WTC11 (cell line): ENCODE results near the gene UMOD. TPM values are rescaled to one million over a fixed set of nuclear protein-coding genes. Genes with fewer than 3 reads are reported as not detected.

Experiments
- ATAC-seq: fragments of 200-7000 bp; cut with Tn5 transposase; 2 replicates; pipeline ENCODE4 v1.10.0; 2021; ENCODE audit warnings: mild to moderate bottlenecking, moderate library complexity
- CTCF ChIA-PET: fragments of 300-600 bp; sonication (Branson Sonifier 250); formaldehyde crosslinking; loops from one replicate; lab custom pipeline; 2021; ENCODE audit warnings: antibody characterized with exemption; lab: Charles Lee
- POLR2A ChIA-PET: fragments of 350-600 bp; sonication (Branson Sonifier 250); formaldehyde crosslinking; loops from one replicate; lab custom pipeline; 2021; ENCODE audit warnings: antibody characterized with exemption; lab: Charles Lee
- DNase-seq: peaks from one replicate; pipeline ENCODE4 v3.0.0; 2021; ENCODE audit warnings: low spot score
- H3K27ac Mint-ChIP-seq: 2 replicates; pipeline ENCODE4 v1.8.0; 2021; ENCODE audit warnings: mixed read lengths
- H3K27me3 Mint-ChIP-seq: 2 replicates; pipeline ENCODE4 v1.8.0; 2021; ENCODE audit warnings: low read depth, mild to moderate bottlenecking, moderate library complexity, mixed read lengths
- H3K36me3 Mint-ChIP-seq: 2 replicates; pipeline ENCODE4 v1.8.0; 2021; ENCODE audit warnings: mixed read lengths
- H3K4me1 Mint-ChIP-seq: 2 replicates; pipeline ENCODE4 v1.8.0; 2022; ENCODE audit warnings: mixed read lengths
- H3K4me3 Mint-ChIP-seq: 2 replicates; pipeline ENCODE4 v1.8.0; 2021; ENCODE audit warnings: mild to moderate bottlenecking, moderate library complexity, mixed read lengths
- H3K9me3 Mint-ChIP-seq: 2 replicates; pipeline ENCODE4 v1.8.0; 2021; ENCODE audit warnings: mixed read lengths
- CDX4 ChIP-seq: fragments of 250-450 bp; sonication (Bioruptor Pico); IDR thresholded peaks from 2 replicates; pipeline ENCODE4 v1.9.0; 2021; ENCODE audit warnings: moderate library complexity, mild to moderate bottlenecking, inconsistent platforms, borderline replicate concordance
- EMX1 ChIP-seq: fragments of 250-450 bp; sonication (Bioruptor Pico); IDR thresholded peaks from 2 replicates; pipeline ENCODE4 v1.8.0; 2021; ENCODE audit warnings: mild to moderate bottlenecking
- ESRRA ChIP-seq: sonication (generic); formaldehyde crosslinking; IDR thresholded peaks from 2 replicates; pipeline ENCODE4 v1.8.1; 2022; ENCODE audit warnings: mild to moderate bottlenecking, missing genetic modification reagents, borderline replicate concordance
- FOXJ3 ChIP-seq: sonication (generic); formaldehyde crosslinking; IDR thresholded peaks from 2 replicates; pipeline ENCODE4 v1.9.0; 2021; ENCODE audit warnings: missing genetic modification reagents, mild to moderate bottlenecking, borderline replicate concordance
- FOXP1 ChIP-seq: sonication (generic); formaldehyde crosslinking; IDR thresholded peaks from 2 replicates; pipeline ENCODE4 v1.8.0; 2022; ENCODE audit warnings: missing genetic modification reagents, mild to moderate bottlenecking, moderate library complexity, borderline replicate concordance
- GRHL2 ChIP-seq: fragments of 250-450 bp; sonication (Bioruptor Pico); IDR thresholded peaks from 2 replicates; pipeline ENCODE4 v1.8.0; 2022; ENCODE audit warnings: mild to moderate bottlenecking, moderate library complexity; ENCODE audit not compliant: insufficient replicate concordance, severe bottlenecking
- IRF2 ChIP-seq: sonication (generic); formaldehyde crosslinking; IDR thresholded peaks from 2 replicates; pipeline ENCODE4 v1.8.0; 2022; ENCODE audit warnings: low read depth, missing genetic modification reagents, borderline replicate concordance
- JAZF1 ChIP-seq: fragments of 250-450 bp; sonication (Bioruptor Pico); IDR thresholded peaks from 2 replicates; pipeline ENCODE4 v1.9.0; 2021; ENCODE audit warnings: moderate library complexity, mild to moderate bottlenecking, inconsistent platforms
- NR1H2 ChIP-seq: sonication (generic); formaldehyde crosslinking; IDR thresholded peaks from 2 replicates; pipeline ENCODE4 v1.9.0; 2021; ENCODE audit warnings: mild to moderate bottlenecking, moderate library complexity, missing genetic modification reagents
- NR2C2 ChIP-seq: sonication (generic); formaldehyde crosslinking; IDR thresholded peaks from 2 replicates; pipeline ENCODE4 v1.8.0; 2022; ENCODE audit warnings: mild to moderate bottlenecking, missing genetic modification reagents
- PREB ChIP-seq: sonication (generic); formaldehyde crosslinking; IDR thresholded peaks from 2 replicates; pipeline ENCODE4 v1.8.1; 2022; ENCODE audit warnings: mild to moderate bottlenecking, missing genetic modification reagents, moderate library complexity, borderline replicate concordance
- PRRX2 ChIP-seq: fragments of 250-450 bp; sonication (Bioruptor Pico); IDR thresholded peaks from 2 replicates; pipeline ENCODE4 v1.8.0; 2021; ENCODE audit warnings: mild to moderate bottlenecking
- RORB ChIP-seq: fragments of 250-450 bp; sonication (Bioruptor Pico); IDR thresholded peaks from 2 replicates; pipeline ENCODE4 v1.9.0; 2021; ENCODE audit warnings: mild to moderate bottlenecking
- SOX15 ChIP-seq: fragments of 250-450 bp; sonication (Bioruptor Pico); IDR thresholded peaks from 2 replicates; pipeline ENCODE4 v1.9.0; 2021; ENCODE audit warnings: mild to moderate bottlenecking
- SP1 ChIP-seq: sonication (generic); formaldehyde crosslinking; conservative IDR thresholded peaks from 2 replicates; pipeline ENCODE4 v1.8.1; 2022; ENCODE audit warnings: missing genetic modification reagents
- TCF7 ChIP-seq: sonication (generic); formaldehyde crosslinking; IDR thresholded peaks from 2 replicates; pipeline ENCODE4 v1.8.0; 2022; ENCODE audit warnings: mild to moderate bottlenecking, low read depth, missing genetic modification reagents, moderate library complexity
- TEAD4 ChIP-seq: sonication (generic); formaldehyde crosslinking; IDR thresholded peaks from 2 replicates; pipeline ENCODE4 v1.8.0; 2022; ENCODE audit warnings: mild to moderate bottlenecking, missing genetic modification reagents
- ZNF232 ChIP-seq: sonication (generic); formaldehyde crosslinking; IDR thresholded peaks from 2 replicates; pipeline ENCODE4 v1.8.0; 2022; ENCODE audit warnings: mild to moderate bottlenecking, missing genetic modification reagents
- ZNF263 ChIP-seq: sonication (generic); formaldehyde crosslinking; IDR thresholded peaks from 2 replicates; pipeline ENCODE4 v1.8.1; 2022; ENCODE audit warnings: low read depth, mild to moderate bottlenecking, moderate library complexity, missing genetic modification reagents
- ZNF317 ChIP-seq: sonication (generic); formaldehyde crosslinking; IDR thresholded peaks from 2 replicates; pipeline ENCODE4 v1.8.1; 2023; ENCODE audit warnings: low read depth, mild to moderate bottlenecking, moderate library complexity, missing genetic modification reagents, borderline replicate concordance
- ZNF396 ChIP-seq: fragments of 250-450 bp; sonication (Bioruptor Pico); IDR thresholded peaks from 2 replicates; pipeline ENCODE4 v1.8.0; 2021; ENCODE audit warnings: mild to moderate bottlenecking, moderate library complexity, borderline replicate concordance
- total RNA-seq: library from RNA; stranded (reverse); gene quantifications from 3 replicates; pipeline ENCODE4 v1.2.3, GENCODE V29; 2021
- TF ChIP-seq, protein P1 (sequence below): sonication (generic); formaldehyde crosslinking; IDR thresholded peaks from 2 replicates; pipeline ENCODE4 v1.8.1; 2022; ENCODE audit warnings: low read depth, mild to moderate bottlenecking, moderate library complexity, missing genetic modification reagents, borderline replicate concordance
- TF ChIP-seq, protein P2 (sequence below): sonication (generic); formaldehyde crosslinking; IDR thresholded peaks from 2 replicates; pipeline ENCODE4 v1.8.1; 2022; ENCODE audit warnings: missing genetic modification reagents, borderline replicate concordance
- TF ChIP-seq, protein P3 (sequence below): sonication (generic); formaldehyde crosslinking; IDR thresholded peaks from 2 replicates; pipeline ENCODE4 v1.8.1; 2022; ENCODE audit warnings: low read depth, missing genetic modification reagents, borderline replicate concordance
- TF ChIP-seq, protein P4 (sequence below): sonication (generic); formaldehyde crosslinking; IDR thresholded peaks from 2 replicates; pipeline ENCODE4 v1.8.0; 2022; ENCODE audit warnings: mild to moderate bottlenecking, missing genetic modification reagents

The UMOD gene
- total RNA-seq, 1 experiment from 2014 or later = not detected

DNA sequence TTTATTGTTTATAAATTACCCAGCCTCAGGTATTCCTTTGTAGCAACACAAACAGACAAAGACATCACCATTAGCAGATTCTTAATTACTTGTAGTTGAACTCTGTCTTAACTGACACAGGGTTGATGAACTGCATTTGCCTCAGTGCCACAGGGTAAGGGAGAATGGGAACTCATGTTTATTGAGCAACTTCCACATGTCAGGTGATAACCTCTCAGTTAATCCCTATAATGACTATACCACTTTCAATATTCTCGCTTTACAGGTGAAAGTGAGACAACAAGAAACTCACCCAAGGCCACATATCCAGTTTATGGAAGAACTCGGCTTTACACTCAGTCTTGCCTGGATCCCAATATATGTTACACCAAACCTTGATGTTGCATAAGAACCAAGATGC, 43.4 kb upstream of the UMOD start:
- H3K36me3 Mint-ChIP-seq = no peaks in the 10 kb centered on the region
- TF ChIP-seq, protein P1, sequence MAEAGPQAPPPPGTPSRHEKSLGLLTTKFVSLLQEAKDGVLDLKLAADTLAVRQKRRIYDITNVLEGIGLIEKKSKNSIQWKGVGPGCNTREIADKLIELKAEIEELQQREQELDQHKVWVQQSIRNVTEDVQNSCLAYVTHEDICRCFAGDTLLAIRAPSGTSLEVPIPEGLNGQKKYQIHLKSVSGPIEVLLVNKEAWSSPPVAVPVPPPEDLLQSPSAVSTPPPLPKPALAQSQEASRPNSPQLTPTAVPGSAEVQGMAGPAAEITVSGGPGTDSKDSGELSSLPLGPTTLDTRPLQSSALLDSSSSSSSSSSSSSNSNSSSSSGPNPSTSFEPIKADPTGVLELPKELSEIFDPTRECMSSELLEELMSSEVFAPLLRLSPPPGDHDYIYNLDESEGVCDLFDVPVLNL (CRISPR knock-in tag) = no peak
- TF ChIP-seq ZNF396 (CRISPR knock-in tag) (no peak), RORB (CRISPR knock-in tag) (no peak)
- TF ChIP-seq, all 79 proteins: peak for 0
- DNase-seq = no peak
- POLR2A ChIA-PET = no interaction called here
- ATAC-seq = no peak
- Mint-ChIP-seq H3K4me3 (no peak overlapping the region), H3K4me1 (peaks cover 6% of the 10 kb centered on the region), H3K27me3 (no peaks in the 10 kb centered on the region), H3K9me3 (no peaks in the 10 kb centered on the region), H3K27ac (no peak overlapping the region)
- CTCF ChIA-PET = interaction anchor here (0.6 to 3.0 kb wide), 2 partner anchors 10 to 220 kb away, joined by 4 to 15 read pairs; no protein-coding TSS in a partner anchor

GRCh38 chr16:20393801-20394577, 41.5 kb upstream of the UMOD start:
- CTCF ChIA-PET = interaction anchor here (1.3 to 3.0 kb wide), 3 partner anchors 8 to 487 kb away, joined by 4 to 15 read pairs (median 8); no protein-coding TSS in a partner anchor
- Mint-ChIP-seq H3K27ac (no peak overlapping the region), H3K27me3 (no peaks in the 10 kb centered on the region), H3K4me1 (peaks cover 6% of the 10 kb centered on the region), H3K36me3 (no peaks in the 10 kb centered on the region), H3K9me3 (no peaks in the 10 kb centered on the region), H3K4me3 (no peak overlapping the region)
- TF ChIP-seq PREB (CRISPR knock-in tag) (no peak), GRHL2 (CRISPR knock-in tag) (no peak), CDX4 (CRISPR knock-in tag) (no peak)
- POLR2A ChIA-PET = no interaction called here
- ATAC-seq = no peak
- no peak for DNase-seq

- H3K4me1 Mint-ChIP-seq = peaks cover 12% of the 10 kb centered on the region
- TF ChIP-seq TCF7 (CRISPR knock-in tag) (no peak), TEAD4 (CRISPR knock-in tag) (no peak), ZNF263 (CRISPR knock-in tag) (no peak), ZNF317 (no peak), RORB (CRISPR knock-in tag) (no peak), JAZF1 (CRISPR knock-in tag) (no peak), FOXJ3 (CRISPR knock-in tag) (no peak), NR2C2 (CRISPR knock-in tag) (no peak), IRF2 (CRISPR knock-in tag) (no peak), SOX15 (CRISPR knock-in tag) (no peak), ZNF232 (CRISPR knock-in tag) (no peak), EMX1 (CRISPR knock-in tag) (no peak), SP1 (CRISPR knock-in tag) (no peak), PRRX2 (CRISPR knock-in tag) (no peak), NR1H2 (CRISPR knock-in tag) (no peak), ESRRA (no peak), FOXP1 (CRISPR knock-in tag) (no peak)
- TF ChIP-seq, protein P2, sequence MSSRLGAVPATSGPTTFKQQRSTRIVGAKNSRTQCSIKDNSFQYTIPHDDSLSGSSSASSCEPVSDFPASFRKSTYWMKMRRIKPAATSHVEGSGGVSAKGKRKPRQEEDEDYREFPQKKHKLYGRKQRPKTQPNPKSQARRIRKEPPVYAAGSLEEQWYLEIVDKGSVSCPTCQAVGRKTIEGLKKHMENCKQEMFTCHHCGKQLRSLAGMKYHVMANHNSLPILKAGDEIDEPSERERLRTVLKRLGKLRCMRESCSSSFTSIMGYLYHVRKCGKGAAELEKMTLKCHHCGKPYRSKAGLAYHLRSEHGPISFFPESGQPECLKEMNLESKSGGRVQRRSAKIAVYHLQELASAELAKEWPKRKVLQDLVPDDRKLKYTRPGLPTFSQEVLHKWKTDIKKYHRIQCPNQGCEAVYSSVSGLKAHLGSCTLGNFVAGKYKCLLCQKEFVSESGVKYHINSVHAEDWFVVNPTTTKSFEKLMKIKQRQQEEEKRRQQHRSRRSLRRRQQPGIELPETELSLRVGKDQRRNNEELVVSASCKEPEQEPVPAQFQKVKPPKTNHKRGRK = no peak
- TF ChIP-seq, protein P3, sequence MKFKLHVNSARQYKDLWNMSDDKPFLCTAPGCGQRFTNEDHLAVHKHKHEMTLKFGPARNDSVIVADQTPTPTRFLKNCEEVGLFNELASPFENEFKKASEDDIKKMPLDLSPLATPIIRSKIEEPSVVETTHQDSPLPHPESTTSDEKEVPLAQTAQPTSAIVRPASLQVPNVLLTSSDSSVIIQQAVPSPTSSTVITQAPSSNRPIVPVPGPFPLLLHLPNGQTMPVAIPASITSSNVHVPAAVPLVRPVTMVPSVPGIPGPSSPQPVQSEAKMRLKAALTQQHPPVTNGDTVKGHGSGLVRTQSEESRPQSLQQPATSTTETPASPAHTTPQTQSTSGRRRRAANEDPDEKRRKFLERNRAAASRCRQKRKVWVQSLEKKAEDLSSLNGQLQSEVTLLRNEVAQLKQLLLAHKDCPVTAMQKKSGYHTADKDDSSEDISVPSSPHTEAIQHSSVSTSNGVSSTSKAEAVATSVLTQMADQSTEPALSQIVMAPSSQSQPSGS (CRISPR knock-in tag) = no peak
- TF ChIP-seq, protein P4, sequence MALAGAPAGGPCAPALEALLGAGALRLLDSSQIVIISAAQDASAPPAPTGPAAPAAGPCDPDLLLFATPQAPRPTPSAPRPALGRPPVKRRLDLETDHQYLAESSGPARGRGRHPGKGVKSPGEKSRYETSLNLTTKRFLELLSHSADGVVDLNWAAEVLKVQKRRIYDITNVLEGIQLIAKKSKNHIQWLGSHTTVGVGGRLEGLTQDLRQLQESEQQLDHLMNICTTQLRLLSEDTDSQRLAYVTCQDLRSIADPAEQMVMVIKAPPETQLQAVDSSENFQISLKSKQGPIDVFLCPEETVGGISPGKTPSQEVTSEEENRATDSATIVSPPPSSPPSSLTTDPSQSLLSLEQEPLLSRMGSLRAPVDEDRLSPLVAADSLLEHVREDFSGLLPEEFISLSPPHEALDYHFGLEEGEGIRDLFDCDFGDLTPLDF (CRISPR knock-in tag) = no peak
- TF ChIP-seq, all 79 proteins: peak for 0
- Mint-ChIP-seq H3K9me3 (no peaks in the 10 kb centered on the region), H3K36me3 (no peaks in the 10 kb centered on the region), H3K27me3 (no peaks in the 10 kb centered on the region), H3K27ac (no peak overlapping the region), H3K4me3 (no peak overlapping the region)
- ChIA-PET CTCF (no interaction called here), POLR2A (no interaction called here)
- DNase-seq (no peak), ATAC-seq (no peak)
Measured at GRCh38 chr16:20391045-20391444, 38.5 kb upstream of the UMOD start.
